Upper lobe of left lung (tissue), 6 donors: Measurements from ENCODE around the gene ATMIN. TPM values are rescaled to one million over a fixed set of nuclear protein-coding genes. Genes with fewer than 3 reads are reported as not detected.

Experiments used
- ATAC-seq, 2 donors: fragments of 200-7000 bp; cut with Tn5 transposase; one replicate each; pipeline ENCODE4 v1.9.1; 2022; ENCODE audit warnings: mild to moderate bottlenecking in 2 of 2, moderate library complexity in 2 of 2; ENCODE audit not compliant: low FRiP score in 2 of 2
- DNase-seq, 2 donors: peaks; one replicate each; pipeline ENCODE4 v3.0.0-alpha.2; 2019 to 2020
- H3K27ac ChIP-seq, 4 donors: fragments of 200-600 bp; sonication (generic); one replicate each; pipeline ENCODE4 v1.5.1; 2016 to 2019
- H3K27me3 ChIP-seq, 4 donors: fragments of 200-600 bp; sonication (generic); one replicate each; pipeline ENCODE4 v1.5.1; 2017 to 2019
- H3K36me3 ChIP-seq, 4 donors: fragments of 200-600 bp; sonication (generic); one replicate each; pipeline ENCODE4 v1.5.1; 2016 to 2019
- H3K4me1 ChIP-seq, 4 donors: fragments of 200-600 bp; sonication (generic); one replicate each; pipeline ENCODE4 v1.5.1; 2018 to 2019
- H3K4me3 ChIP-seq, 4 donors: fragments of 200-600 bp; sonication (generic); one replicate each; pipeline ENCODE4 v1.5.1; 2017 to 2019; ENCODE audit warnings: mild to moderate bottlenecking in 2 of 4, moderate library complexity in 1 of 4
- H3K9me3 ChIP-seq, 4 donors: fragments of 200-600 bp; sonication (generic); one replicate each; pipeline ENCODE4 v1.5.1; 2018 to 2019
- CTCF ChIP-seq, 6 experiments: fragments of 450-650 bp in 4 of 6; fragments of 200-600 bp in 2 of 6; sonication (generic) in 2 of 6; IDR thresholded peaks; one replicate each; pipeline ENCODE4 v1.5.1; 2016 to 2019; ENCODE audit warnings: antibody characterized with exemption in 6 of 6
- EP300 ChIP-seq, 4 donors: sonication (generic); formaldehyde crosslinking; IDR thresholded peaks; one replicate each; pipeline ENCODE4 v1.5.1; 2017; ENCODE audit warnings: antibody characterized with exemption in 4 of 4, control low read depth in 2 of 4
- POLR2A ChIP-seq, 4 donors: fragments of 450-650 bp; IDR thresholded peaks; one replicate each; pipeline ENCODE4 v1.5.1; 2016 to 2017; ENCODE audit warnings: antibody characterized with exemption in 4 of 4, mild to moderate bottlenecking in 2 of 4
- POLR2AphosphoS5 ChIP-seq, 2 donors: sonication (generic); formaldehyde crosslinking; IDR thresholded peaks; one replicate each; pipeline ENCODE4 v1.5.1; 2017; ENCODE audit warnings: antibody characterized with exemption in 2 of 2
- WGBS, 2 donors: methylation state at CpG; one replicate each; pipeline ENCODE4 v1.1.5; 2017 to 2018; 5-methylcytosine and 5-hydroxymethylcytosine counted together
- total RNA-seq, 6 donors: library from RNA; depleted of rRNA in 4 of 6; stranded (reverse); fragments of >200 nt in 4 of 6; gene quantifications; one replicate each; pipeline versions ENCODE4 v1.1.0 to v1.2.1, GENCODE V29; 2016 to 2021
- donor health status: DM: no; HTN: no; CAD: no; lungs with moderate emphysema.
- donor health status: DM: no; HTN: yes; CAD: no; lungs with severe emphysema.

ATMIN gene
- total RNA-seq, 6 donors from 2014 or later = 8.9 to 30.7 (median 23.4) TPM

GRCh38 chr16:81053761-81054160 is 18.1 kb downstream of the ATMIN start:
- TF ChIP-seq EP300 (IDR thresholded peaks at IDR 0.05) = no peak
- TF ChIP-seq POLR2AphosphoS5 (IDR thresholded peaks at IDR 0.05) = no peak
- no peak for TF ChIP-seq POLR2A (IDR thresholded peaks at IDR 0.05)
- TF ChIP-seq CTCF (IDR thresholded peaks at IDR 0.05) = no peak
- DNase-seq (no peak), ATAC-seq (no peak)

GRCh38 chr16:81060576-81061306 is 25.1 kb downstream of the ATMIN start:
- H3K27me3 ChIP-seq = no peaks in the 10 kb centered on the region
- no peak overlapping the region for H3K27ac ChIP-seq
- no peaks in the 10 kb centered on the region for H3K36me3 ChIP-seq
- DNase-seq (no peak), ATAC-seq (no peak)
- no peaks in the 10 kb centered on the region for H3K9me3 ChIP-seq
- 88% methylated on average over 14 of the region's 14 CpGs for WGBS, 2 donors
- no peak overlapping the region for H3K4me3 ChIP-seq
- no peak for TF ChIP-seq CTCF (IDR thresholded peaks at IDR 0.05)
- no peak for TF ChIP-seq POLR2AphosphoS5 (IDR thresholded peaks at IDR 0.05)
- TF ChIP-seq POLR2A (IDR thresholded peaks at IDR 0.05) = no peak
- no peak for TF ChIP-seq EP300 (IDR thresholded peaks at IDR 0.05)
- H3K4me1 ChIP-seq = no peaks in the 10 kb centered on the region

More at GRCh38 chr16:81053761-81054160, 18.1 kb downstream of the ATMIN start:
- H3K9me3 ChIP-seq = peaks cover 0 to 6% (median 5%) of the 10 kb centered on the region in 4 donors
- H3K4me3 ChIP-seq = no peak overlapping the region
- H3K4me1 ChIP-seq = no peaks in the 10 kb centered on the region
- H3K27ac ChIP-seq = no peak overlapping the region
- H3K36me3 ChIP-seq = no peaks in the 10 kb centered on the region
- WGBS, 2 donors = 82 to 87% methylated on average over 11 of the region's 11 CpGs
- H3K27me3 ChIP-seq = no peaks in the 10 kb centered on the region

- no peaks in the 10 kb centered on the region for H3K4me1 ChIP-seq
- no peaks in the 10 kb centered on the region for H3K9me3 ChIP-seq
- no peak overlapping the region for H3K4me3 ChIP-seq
- 89 to 92% methylated on average over 10 of the region's 10 CpGs for WGBS, 2 donors
- ATAC-seq (no peak), DNase-seq (no peak)
- no peak overlapping the region for H3K27ac ChIP-seq
- no peak for TF ChIP-seq POLR2AphosphoS5 (IDR thresholded peaks at IDR 0.05)
- no peak for TF ChIP-seq CTCF (IDR thresholded peaks at IDR 0.05)
- TF ChIP-seq POLR2A (IDR thresholded peaks at IDR 0.05) = no peak
- no peak for TF ChIP-seq EP300 (IDR thresholded peaks at IDR 0.05)
- no peaks in the 10 kb centered on the region for H3K36me3 ChIP-seq
- no peaks in the 10 kb centered on the region for H3K27me3 ChIP-seq
These were observed 25.6 kb downstream of the ATMIN start for GRCh38 chr16:81061307-81061640.

- ATAC-seq = no peak
These were observed 26.4 kb downstream of the ATMIN start for GRCh38 chr16:81061871-81062608.

More at GRCh38 chr16:81061871-81062608, 26.4 kb downstream of the ATMIN start:
- no peak overlapping the region for H3K4me3 ChIP-seq
- 94% methylated on average over 10 of the region's 10 CpGs for WGBS, 2 donors
- no peak overlapping the region for H3K27ac ChIP-seq
- H3K27me3 ChIP-seq = no peaks in the 10 kb centered on the region
- DNase-seq = no peak
- no peaks in the 10 kb centered on the region for H3K4me1 ChIP-seq
- H3K36me3 ChIP-seq = no peaks in the 10 kb centered on the region
- TF ChIP-seq POLR2AphosphoS5 (IDR thresholded peaks at IDR 0.05) (no peak), EP300 (IDR thresholded peaks at IDR 0.05) (no peak), CTCF (IDR thresholded peaks at IDR 0.05) (no peak), POLR2A (IDR thresholded peaks at IDR 0.05) (no peak)
- H3K9me3 ChIP-seq = no peaks in the 10 kb centered on the region
